Measurements from ENCODE around the gene CABP4.

The CABP4 gene

DNA sequence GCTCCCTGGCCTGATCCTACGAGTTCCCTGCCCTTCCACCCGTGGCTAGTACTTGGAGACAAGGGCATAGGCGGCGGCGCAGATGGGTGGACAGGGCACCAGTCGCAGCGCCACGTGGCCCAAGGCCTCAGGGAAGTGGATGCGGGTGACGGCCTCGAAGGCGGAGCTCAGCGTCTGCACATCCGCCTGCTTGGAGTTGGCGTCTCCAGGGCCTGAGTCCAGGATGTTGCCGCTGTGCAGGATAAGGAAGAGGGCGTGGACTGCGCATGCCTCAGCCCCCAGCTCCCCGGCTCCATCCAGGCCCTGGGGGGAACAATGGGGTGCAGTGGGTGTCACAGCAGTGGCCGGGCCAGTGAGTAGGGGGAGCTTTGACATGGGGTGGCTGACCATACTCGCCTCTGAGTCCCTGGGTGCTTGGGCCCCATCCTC lies 43.4 kb downstream of the CABP4 start:
- TF ChIP-seq, protein P1, sequence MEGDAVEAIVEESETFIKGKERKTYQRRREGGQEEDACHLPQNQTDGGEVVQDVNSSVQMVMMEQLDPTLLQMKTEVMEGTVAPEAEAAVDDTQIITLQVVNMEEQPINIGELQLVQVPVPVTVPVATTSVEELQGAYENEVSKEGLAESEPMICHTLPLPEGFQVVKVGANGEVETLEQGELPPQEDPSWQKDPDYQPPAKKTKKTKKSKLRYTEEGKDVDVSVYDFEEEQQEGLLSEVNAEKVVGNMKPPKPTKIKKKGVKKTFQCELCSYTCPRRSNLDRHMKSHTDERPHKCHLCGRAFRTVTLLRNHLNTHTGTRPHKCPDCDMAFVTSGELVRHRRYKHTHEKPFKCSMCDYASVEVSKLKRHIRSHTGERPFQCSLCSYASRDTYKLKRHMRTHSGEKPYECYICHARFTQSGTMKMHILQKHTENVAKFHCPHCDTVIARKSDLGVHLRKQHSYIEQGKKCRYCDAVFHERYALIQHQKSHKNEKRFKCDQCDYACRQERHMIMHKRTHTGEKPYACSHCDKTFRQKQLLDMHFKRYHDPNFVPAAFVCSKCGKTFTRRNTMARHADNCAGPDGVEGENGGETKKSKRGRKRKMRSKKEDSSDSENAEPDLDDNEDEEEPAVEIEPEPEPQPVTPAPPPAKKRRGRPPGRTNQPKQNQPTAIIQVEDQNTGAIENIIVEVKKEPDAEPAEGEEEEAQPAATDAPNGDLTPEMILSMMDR (IDR thresholded peaks at IDR 0.05; ENCODE audit: extremely low read depth, missing control alignments): no peak
- no peak for DNase-seq (ENCODE audit: low spot score)

DNA sequence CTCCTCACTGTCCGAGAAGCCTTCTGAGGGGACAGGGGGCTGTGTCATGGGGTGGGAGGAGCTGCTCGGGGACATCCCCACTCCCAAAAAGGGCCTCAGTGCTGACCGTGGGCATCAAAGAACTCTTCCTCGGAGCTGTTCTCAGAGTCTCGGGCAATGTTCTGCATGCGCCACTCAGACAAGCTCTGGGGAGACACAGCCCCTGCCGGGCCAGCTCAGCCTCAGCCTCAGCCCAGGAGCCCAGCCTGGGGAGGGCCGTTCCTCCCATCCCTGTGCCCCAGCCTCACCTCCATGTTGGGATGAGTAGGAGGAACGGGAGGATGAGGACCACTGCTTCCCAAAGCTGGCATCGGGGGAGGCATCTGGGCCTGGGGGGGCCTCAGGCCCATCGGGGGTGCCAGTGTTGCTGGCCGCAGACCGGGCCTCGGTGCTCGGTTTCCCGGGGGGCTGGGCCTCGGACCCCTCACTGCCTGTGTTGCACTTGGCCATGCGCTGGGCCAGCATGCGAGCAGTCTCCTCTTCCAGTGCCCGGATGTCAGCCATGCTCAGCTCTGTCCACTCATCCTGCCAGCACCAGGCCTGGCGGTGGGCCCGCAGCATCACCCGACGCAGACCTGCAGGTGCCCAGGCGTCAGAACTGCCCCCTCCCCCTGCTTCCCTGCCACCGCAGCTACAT lies 44.8 kb downstream of the CABP4 start:
- TF ChIP-seq, protein P1 (IDR thresholded peaks at IDR 0.05; ENCODE audit: extremely low read depth, missing control alignments): no peak
- no peak for DNase-seq (ENCODE audit: low spot score)

DNA sequence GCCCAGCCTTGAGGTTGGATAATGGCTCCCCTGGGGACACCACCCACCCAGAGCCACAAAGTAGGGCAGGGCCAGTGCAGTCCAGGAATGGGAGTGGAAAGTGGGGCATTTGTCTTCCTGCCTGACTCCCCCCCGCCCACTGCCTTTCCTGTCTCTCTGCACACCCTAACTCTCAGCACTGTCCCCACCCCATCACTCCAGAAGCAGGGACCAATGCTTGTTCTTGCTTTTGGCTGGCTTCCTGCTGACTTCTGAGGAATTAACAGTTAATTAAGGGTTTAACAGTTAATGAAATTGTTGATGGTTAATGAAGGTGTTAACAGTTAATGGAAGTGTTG lies 45.3 kb downstream of the CABP4 start:
- DNase-seq (ENCODE audit: low spot score): no peak
- TF ChIP-seq, protein P1 (IDR thresholded peaks at IDR 0.05; ENCODE audit: extremely low read depth, missing control alignments): no peak

DNA sequence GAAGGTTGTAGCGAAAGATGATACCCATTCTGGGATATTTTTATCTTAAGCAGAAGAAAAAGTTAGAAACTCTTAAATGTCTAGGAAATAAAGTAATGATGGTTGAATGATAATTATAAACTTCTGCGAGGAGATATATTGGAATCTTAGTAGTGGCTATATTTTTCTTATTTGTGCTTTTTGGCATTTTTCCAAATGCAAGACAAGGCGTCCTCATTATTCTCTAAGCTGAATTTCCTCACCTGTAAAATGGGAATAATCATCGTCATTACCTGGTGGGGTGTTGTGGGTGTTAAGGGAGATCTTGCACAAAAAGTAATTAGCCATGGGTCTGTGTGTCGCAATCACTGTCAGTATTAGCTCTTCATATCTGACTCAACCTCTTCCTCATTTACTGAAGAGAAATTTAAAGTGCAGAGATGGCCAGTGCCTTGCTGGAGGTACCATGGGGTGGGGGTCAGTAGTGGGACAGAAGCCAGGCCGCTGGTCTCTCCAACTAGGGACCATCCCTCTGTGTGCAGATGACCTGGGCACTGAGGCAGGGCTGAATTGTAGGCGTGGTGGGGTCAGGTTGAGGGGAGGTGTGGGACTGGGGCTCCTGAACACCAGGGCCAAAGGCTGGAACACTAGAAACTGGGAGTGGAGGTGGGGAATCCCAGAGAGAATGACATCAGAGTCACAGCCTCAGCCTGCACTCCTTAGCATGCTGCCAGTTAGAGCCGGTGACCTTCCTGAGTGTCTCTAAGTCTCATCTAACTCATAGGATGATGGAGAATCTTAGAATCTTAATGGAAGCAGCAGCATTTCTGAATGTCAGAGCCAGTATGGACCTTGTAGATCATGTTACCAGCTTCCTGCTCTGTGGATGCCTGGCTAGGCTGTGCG lies 45.9 kb downstream of the CABP4 start:
- DNase-seq (ENCODE audit: low spot score): no peak
- TF ChIP-seq, protein P1 (IDR thresholded peaks at IDR 0.05; ENCODE audit: extremely low read depth, missing control alignments): no peak

DNA sequence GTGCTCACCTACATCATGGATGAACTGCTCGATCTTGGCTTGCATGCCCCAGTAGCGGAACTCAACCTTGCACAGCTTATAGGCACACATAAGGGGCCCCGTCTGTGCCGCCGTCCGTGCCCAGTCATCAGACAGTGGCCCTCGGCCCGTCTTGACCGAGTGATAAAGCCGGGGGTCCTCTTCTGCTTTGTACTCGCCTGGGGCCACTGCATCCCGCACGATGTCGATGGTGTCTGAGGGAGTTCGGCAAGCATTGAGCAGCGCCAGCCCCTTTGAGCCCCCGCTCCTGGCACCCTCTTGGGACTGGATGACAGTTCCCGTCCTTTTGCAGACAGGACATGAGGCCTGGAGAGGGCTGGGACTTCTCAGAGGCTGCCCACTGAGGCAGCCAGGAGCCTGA lies 46.7 kb downstream of the CABP4 start:
- TF ChIP-seq, protein P1 (IDR thresholded peaks at IDR 0.05; ENCODE audit: extremely low read depth, missing control alignments): no peak
- DNase-seq (ENCODE audit: low spot score): no peak

DNA sequence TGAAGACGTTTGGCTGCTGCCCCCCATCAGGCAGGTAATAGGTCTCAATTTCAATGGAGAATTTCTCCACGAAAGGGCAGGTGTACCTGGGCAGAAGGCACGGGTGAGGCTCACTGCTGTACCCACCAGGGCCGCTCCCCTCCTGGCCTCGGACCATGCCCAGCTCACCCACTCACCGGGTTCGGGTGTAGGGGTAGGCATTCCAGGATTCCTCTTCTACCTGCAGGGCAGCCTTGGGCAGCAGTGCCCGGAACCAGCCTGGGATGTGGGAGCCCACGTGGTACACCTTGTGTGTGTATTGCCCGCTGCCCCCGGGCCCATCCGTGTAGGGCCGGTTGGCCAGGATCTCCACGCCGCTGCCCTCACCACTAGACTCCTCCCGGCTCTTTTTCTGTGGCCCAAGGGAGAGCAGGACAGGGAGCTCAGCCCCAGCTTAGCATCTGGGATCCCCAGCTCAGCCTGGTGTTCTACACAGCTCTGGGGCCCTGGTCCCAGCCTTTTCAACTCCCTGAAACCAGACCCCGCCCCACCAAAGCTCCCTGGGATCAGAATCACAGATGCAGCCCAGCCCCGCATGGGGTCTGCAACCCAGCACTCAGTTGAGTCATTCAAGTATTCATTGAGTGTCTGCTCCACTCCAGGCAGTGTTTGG lies 47.3 kb downstream of the CABP4 start:
- DNase-seq (ENCODE audit: low spot score): no peak
- TF ChIP-seq, protein P1 (IDR thresholded peaks at IDR 0.05; ENCODE audit: extremely low read depth, missing control alignments): no peak

Data from GM20000 (cell line).